Rectal smooth muscle tissue (tissue), 1 donor: ENCODE results near the gene PHACTR3.

Source experiments
- H3K27ac ChIP-seq: one replicate; pipeline ENCODE4 v1.7.0; 2013; ENCODE audit warnings: low read depth, low read length, inconsistent platforms
- H3K27me3 ChIP-seq: one replicate; pipeline ENCODE4 v1.7.0; 2013; ENCODE audit warnings: low read length; ENCODE audit not compliant: control insufficient read depth, insufficient read depth
- H3K36me3 ChIP-seq: one replicate; pipeline ENCODE4 v1.7.0; 2013; ENCODE audit warnings: low read length; ENCODE audit not compliant: control insufficient read depth, insufficient read depth
- H3K4me1 ChIP-seq: one replicate; pipeline ENCODE4 v1.7.0; 2013; ENCODE audit warnings: low read length; ENCODE audit not compliant: control insufficient read depth, insufficient read depth
- H3K4me3 ChIP-seq: one replicate; pipeline ENCODE4 v1.7.0; 2013; ENCODE audit warnings: low read length
- H3K9ac ChIP-seq: one replicate; pipeline ENCODE4 v1.7.0; 2013; ENCODE audit warnings: low read length

The PHACTR3 gene

GRCh38 chr20:59730722-59731121 lies 126.4 kb downstream of the PHACTR3 start:
- Histone ChIP-seq H3K27ac (no peak overlapping the region), H3K36me3 (no peaks in the 10 kb centered on the region)

GRCh38 chr20:59731376-59731775 lies 127.0 kb downstream of the PHACTR3 start:
- Histone ChIP-seq H3K9ac (no peak overlapping the region), H3K4me1 (no peaks in the 10 kb centered on the region), H3K27me3 (no peaks in the 10 kb centered on the region), H3K27ac (no peak overlapping the region), H3K4me3 (no peak overlapping the region), H3K36me3 (no peaks in the 10 kb centered on the region)

More at GRCh38 chr20:59730722-59731121, 126.4 kb downstream of the PHACTR3 start:
- H3K9ac ChIP-seq: no peak overlapping the region
- H3K4me1 ChIP-seq: no peaks in the 10 kb centered on the region
- H3K27me3 ChIP-seq: no peaks in the 10 kb centered on the region
- no peak overlapping the region for H3K4me3 ChIP-seq

- Histone ChIP-seq H3K27me3 (no peaks in the 10 kb centered on the region), H3K4me3 (no peak overlapping the region), H3K9ac (no peak overlapping the region), H3K27ac (no peak overlapping the region), H3K36me3 (no peaks in the 10 kb centered on the region), H3K4me1 (no peaks in the 10 kb centered on the region)
Observed at GRCh38 chr20:59733351-59733750, 129.0 kb downstream of the PHACTR3 start.

- no peak overlapping the region for H3K27ac ChIP-seq
- no peak overlapping the region for H3K9ac ChIP-seq
- H3K4me1 ChIP-seq: no peaks in the 10 kb centered on the region
- no peaks in the 10 kb centered on the region for H3K36me3 ChIP-seq
- H3K4me3 ChIP-seq: no peak overlapping the region
- no peaks in the 10 kb centered on the region for H3K27me3 ChIP-seq
Observed at GRCh38 chr20:59735486-59735885, 131.1 kb downstream of the PHACTR3 start.

GRCh38 chr20:59735917-59736316 lies 131.6 kb downstream of the PHACTR3 start:
- Histone ChIP-seq H3K36me3 (no peaks in the 10 kb centered on the region), H3K27me3 (no peaks in the 10 kb centered on the region), H3K4me3 (no peak overlapping the region), H3K4me1 (no peaks in the 10 kb centered on the region), H3K9ac (no peak overlapping the region), H3K27ac (no peak overlapping the region)

GRCh38 chr20:59736366-59736765 lies 132.0 kb downstream of the PHACTR3 start:
- no peaks in the 10 kb centered on the region for H3K36me3 ChIP-seq
- H3K4me1 ChIP-seq: no peaks in the 10 kb centered on the region
- no peak overlapping the region for H3K27ac ChIP-seq
- H3K9ac ChIP-seq: no peak overlapping the region
- H3K27me3 ChIP-seq: no peaks in the 10 kb centered on the region
- no peak overlapping the region for H3K4me3 ChIP-seq

GRCh38 chr20:59737073-59737666 lies 132.8 kb downstream of the PHACTR3 start:
- Histone ChIP-seq H3K27ac (no peak overlapping the region), H3K9ac (no peak overlapping the region), H3K27me3 (no peaks in the 10 kb centered on the region), H3K36me3 (no peaks in the 10 kb centered on the region), H3K4me1 (no peaks in the 10 kb centered on the region), H3K4me3 (no peak overlapping the region)

- Histone ChIP-seq H3K27me3 (no peaks in the 10 kb centered on the region), H3K4me3 (no peak overlapping the region), H3K9ac (no peak overlapping the region), H3K36me3 (no peaks in the 10 kb centered on the region), H3K4me1 (no peaks in the 10 kb centered on the region), H3K27ac (no peak overlapping the region)
Observed at GRCh38 chr20:59737816-59738215, 133.5 kb downstream of the PHACTR3 start.

GRCh38 chr20:59738851-59739250 lies 134.5 kb downstream of the PHACTR3 start:
- Histone ChIP-seq H3K27me3 (no peaks in the 10 kb centered on the region), H3K36me3 (no peaks in the 10 kb centered on the region), H3K4me3 (no peak overlapping the region), H3K4me1 (no peaks in the 10 kb centered on the region), H3K27ac (no peak overlapping the region), H3K9ac (no peak overlapping the region)

GRCh38 chr20:59740621-59741020 lies 136.3 kb downstream of the PHACTR3 start:
- Histone ChIP-seq H3K4me3 (no peak overlapping the region), H3K36me3 (no peaks in the 10 kb centered on the region), H3K27ac (no peak overlapping the region), H3K9ac (no peak overlapping the region), H3K4me1 (no peaks in the 10 kb centered on the region), H3K27me3 (no peaks in the 10 kb centered on the region)

- Histone ChIP-seq H3K4me1 (no peaks in the 10 kb centered on the region), H3K4me3 (no peak overlapping the region), H3K27ac (no peak overlapping the region), H3K36me3 (no peaks in the 10 kb centered on the region), H3K9ac (no peak overlapping the region), H3K27me3 (no peaks in the 10 kb centered on the region)
Observed at GRCh38 chr20:59741073-59741472, 136.7 kb downstream of the PHACTR3 start.

- Histone ChIP-seq H3K27me3 (no peaks in the 10 kb centered on the region), H3K27ac (no peak overlapping the region), H3K4me3 (no peak overlapping the region), H3K9ac (no peak overlapping the region), H3K4me1 (no peaks in the 10 kb centered on the region), H3K36me3 (no peaks in the 10 kb centered on the region)
Observed at GRCh38 chr20:59742351-59743095, 138.2 kb downstream of the PHACTR3 start.

- Histone ChIP-seq H3K27me3 (no peaks in the 10 kb centered on the region), H3K4me1 (no peaks in the 10 kb centered on the region), H3K4me3 (no peak overlapping the region), H3K27ac (no peak overlapping the region), H3K9ac (no peak overlapping the region), H3K36me3 (no peaks in the 10 kb centered on the region)
Observed at GRCh38 chr20:59743308-59743707, 139.0 kb downstream of the PHACTR3 start.
